ACHN (cell line): Measurements from ENCODE around the gene GIGYF1.
A peak's percentile ranks its signal among the peaks of the same experiment; 100 is the strongest.
"Not testable (repeated sequence)": the region's sequence is repeated elsewhere in the genome, so short reads cannot be mapped to it uniquely, and the experiment has no call there.

Experiments
- DNase-seq: peaks from one replicate; pipeline ENCODE4 v3.0.0-alpha.2; 2015
- in situ Hi-C: cut with HindIII; loops from 2 replicates; pipeline ENCODE4 v1.10.0; 2017; ENCODE audit warnings: low sequenced_read_pairs, low pct_ligation_motif_present, low pct_unique_long_range_greater_than_20kb

Gene GIGYF1

DNA sequence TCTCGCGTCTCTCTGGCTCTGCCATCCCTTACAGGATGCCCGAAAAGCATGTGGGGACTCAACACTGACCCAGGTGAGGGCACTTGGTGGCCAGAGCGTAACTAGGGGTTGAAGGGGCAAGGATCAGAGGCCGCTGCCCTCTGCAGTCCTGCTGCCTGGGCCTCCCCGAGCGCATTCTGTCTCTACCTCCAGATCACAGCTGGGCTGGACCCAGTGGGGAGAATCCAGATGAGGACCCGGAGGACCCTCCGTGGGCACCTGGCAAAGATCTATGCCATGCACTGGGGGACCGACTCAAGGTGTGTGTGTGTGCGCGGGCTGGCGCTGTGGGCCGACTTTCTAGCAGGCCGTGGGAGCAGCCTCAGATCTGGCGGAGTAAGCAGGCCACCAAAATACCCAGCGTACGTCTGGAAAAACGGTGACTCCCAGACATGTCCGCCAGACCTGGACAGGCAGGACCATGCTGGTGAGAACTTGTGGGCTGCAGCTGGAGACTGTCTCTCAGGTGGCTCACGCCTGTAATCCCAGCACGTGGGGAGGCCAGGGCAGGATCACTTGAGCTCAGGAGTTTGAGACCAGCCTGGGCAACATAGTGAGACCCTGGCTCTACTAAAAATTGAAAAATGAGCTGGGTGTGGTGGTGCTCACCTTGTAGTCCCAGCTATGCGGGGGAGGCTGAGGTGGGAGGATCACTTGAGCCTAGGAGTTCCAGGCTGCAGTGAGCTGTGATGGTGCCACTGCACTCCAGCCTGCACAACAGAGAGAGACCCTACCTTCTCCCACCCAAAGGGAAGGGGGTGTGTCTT is 17.3 kb downstream of the GIGYF1 start:
- no peak for DNase-seq
- in situ Hi-C loops, result no loop called here

DNA sequence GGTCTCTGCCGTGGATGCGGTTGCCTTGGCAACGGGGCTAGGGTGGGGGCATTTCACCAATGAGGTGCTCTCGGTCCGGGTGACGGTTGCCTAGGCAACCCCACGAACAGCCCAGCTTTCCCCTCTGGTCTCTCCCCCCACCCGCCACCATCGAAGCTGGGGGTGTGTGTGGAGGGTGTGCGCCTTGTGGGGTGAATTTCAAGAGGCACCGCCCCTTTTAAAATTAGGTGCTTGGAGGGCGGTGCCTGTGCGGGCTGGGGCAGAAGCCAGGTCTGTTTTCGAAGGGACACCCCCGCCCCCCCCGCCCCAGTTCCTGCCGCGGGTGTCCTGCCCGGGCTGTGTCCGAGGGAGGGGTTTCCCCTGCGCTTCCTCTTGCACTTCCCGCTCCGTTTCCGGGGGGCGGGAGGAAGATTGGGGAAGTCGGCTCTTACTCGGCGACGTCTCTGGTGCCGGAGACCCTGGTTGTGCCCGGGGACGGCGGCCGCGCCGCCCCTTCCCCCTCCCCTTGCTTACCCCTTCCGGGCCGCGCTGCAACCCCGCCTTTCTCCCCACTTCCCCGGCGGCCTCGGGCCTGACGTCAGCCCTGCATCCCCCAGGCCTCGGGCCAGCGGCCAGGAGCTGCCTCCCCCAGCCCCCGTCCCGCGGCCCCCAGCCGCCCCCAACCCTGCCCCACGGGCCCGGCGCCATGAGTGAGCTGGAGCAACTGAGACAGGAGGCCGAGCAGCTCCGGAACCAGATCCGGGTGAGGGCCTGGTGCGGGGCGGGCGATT is 18.3 kb downstream of the GIGYF1 start:
- peak; percentile 59 for DNase-seq
- in situ Hi-C loops, result no loop called here

DNA sequence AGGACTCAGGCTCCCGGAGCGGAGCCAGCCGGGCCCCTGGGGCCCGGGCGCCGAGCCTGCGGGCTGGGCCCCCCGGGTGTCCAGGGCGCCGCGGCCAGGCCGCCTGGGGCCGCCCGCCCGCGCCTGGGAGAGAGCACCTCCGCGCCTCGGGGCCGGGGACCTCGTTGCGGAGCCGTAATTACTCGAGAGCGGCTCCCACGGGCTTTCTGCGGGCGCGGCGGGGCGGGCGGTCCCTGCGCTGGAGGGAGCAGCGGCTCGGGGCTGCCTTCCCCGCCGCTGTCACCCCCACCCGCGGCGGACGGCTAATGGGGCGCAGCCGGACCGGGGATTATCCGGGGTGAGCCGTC is 19.0 kb downstream of the GIGYF1 start:
- DNase-seq, result peak; percentile 27
- in situ Hi-C loops, result no loop called here

DNA sequence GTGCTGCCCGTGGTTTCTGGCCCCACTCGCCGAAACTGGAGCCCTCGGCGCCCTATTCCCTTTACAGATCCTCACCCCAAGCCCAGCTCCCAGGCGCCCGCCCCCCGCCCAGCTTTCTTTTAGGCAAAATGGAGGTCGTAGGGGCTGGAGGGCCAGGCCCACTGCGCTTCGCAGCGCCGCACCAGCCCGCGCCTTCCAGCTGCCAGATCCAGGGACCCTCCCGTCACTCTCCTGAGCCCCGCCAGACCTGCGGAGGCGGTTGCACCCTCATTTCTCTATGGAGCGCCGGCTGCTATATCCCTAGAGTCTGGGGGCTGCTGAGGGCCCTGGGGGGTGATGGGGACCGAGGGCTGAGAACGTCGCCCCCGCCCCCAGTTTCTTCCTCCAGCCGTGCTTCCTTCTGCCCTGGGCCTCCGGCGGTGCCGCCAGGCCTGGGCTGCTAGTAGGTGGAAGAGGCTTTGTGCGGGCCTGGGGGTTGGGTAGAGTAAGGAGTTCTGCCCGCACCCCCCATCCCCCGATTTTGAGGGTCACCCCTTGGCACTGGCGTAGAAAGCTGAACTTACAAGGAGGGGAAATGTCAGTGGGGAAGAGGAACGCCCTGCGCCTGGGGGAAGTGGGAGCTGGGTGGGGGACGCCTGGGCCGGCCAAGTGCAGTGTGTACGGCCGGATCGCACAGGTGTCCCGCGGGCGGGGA is 19.5 kb downstream of the GIGYF1 start:
- DNase-seq, result peak; percentile 28

DNA sequence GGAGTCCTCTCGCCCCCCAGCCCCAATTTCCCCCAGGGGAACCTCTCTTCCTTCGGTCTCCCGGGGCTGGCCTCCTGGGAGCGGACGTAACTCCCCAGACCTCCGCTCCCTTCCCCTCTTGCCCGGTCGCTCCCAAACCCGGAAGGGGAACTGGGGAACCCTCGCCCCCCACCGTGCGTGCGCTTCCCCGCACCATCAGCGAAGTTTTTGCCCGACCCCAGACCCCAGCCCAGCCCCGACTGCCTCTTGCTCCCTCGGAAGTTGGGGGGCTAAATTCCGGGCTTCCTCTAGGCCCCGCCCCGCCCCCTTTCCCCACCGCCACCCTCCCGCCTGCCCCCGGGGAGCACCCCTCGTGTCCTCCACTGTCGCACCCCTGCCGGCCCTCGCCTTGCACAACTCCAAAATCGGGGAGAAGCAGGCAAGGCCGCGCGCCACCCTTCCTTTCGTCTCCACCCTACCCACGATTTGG is 20.1 kb downstream of the GIGYF1 start:
- peak; percentile 21 for DNase-seq
- in situ Hi-C loops, result no loop called here

More for the DNA sequence above, 19.5 kb downstream of the GIGYF1 start:
- in situ Hi-C loops, result no loop called here

DNA sequence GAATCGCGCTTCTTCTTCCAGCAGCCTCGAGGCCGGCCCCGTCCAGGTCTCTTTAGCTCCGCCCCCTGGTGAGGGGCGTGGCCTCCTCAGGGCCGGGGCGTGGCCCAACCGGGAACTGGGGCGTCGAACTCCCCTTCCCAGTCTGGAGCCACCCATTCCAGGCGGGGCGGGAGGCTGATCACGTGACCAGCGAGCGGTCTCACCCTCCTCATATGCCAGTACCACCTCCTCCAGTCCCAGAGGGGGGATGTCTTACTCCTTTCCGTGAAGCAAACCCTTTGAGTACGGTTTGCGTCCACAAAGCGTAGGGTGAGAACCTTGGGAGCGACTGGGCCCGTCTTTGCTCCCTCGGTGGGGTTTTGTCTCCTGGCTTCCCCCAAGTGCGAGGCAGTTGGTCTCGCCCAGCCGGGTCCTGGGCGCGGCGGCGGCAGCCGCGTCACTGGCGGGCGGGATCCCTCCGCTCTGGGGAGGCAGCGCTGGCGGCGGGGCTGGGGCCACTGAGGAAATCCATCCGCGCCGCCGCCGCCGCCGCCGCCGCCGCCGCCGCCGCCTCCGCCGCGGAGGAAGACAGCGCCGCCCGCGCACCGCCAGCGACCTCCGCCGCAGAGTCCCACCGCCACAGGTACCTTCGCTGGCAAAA is 20.6 kb downstream of the GIGYF1 start, which contains the start of gene GNB2:
Gene GNB2, plus strand, starts transcription at position 439 of the 640 bp plus-strand sequence. CDS start 2,526 bp downstream, outside the sequence.
- peak; percentile 99 for DNase-seq
- in situ Hi-C loops, result no loop called here

DNA sequence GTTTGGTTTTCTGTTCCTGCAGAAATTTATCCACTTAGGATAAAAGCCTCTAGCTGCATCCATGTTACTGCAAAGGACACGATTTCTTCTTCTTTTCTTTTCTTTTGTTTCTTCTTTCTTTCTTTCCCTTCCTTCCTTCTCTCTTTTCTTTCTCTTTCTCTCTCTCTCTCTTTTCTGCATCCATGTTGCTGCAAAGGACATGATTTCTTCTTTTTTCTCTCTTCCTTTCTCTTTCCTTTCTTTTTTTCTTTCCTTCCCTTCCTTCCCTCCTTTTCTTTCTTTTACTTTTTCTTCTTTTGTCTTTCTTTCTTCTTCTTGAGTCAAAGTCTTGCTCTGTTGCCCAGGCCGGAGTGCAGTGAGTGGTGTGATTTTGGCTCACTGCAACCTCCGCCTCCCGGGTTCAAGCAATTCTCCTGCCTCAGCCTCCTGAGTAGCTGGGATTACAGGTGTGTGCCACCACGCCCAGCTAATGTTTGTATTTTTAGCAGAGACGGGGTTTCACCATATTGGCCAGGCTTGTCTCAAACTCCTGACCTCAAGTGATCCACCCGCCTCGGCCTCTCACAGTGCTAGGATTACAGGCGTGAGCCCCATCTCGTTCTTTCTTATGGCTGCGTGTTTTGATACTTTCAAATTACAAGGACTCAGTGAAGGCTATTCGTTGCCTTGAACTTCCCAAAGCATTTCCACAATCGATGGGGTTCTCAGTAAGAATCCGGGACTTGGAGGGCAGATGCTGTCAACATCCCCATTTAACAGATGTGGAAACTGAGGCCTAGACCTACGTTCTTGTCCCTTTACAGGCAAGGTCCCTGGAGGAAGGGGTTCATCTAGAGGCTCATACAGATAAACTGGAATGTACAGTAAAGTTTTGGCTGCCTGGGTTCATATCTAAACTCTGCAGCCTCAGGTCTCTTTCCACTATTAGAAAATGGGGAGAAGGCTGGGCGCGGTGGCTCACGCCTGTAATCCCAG is 22.4 kb downstream of the GIGYF1 start:
- in situ Hi-C loops, result no loop called here
- DNase-seq, result no peak

DNA sequence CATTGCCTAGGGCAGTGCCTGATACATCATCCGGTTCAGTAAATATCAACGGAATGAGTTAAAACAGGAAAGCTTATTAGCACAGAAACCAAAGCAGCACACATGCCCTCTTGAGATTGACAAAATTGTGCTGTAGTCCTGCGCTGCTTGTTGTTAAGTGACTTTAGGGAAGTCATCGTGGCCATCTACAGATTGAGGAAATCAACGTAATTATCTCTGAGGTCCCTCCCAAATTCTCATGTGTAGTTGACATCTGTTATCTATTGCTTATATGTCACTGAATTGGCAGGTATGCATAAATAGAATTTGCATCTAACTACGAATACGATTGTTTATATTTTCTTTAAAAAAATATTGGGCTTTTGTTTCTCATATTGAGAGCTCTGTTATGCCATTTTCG is 24.0 kb downstream of the GIGYF1 start:
- no peak for DNase-seq
- in situ Hi-C loops, result no loop called here

DNA sequence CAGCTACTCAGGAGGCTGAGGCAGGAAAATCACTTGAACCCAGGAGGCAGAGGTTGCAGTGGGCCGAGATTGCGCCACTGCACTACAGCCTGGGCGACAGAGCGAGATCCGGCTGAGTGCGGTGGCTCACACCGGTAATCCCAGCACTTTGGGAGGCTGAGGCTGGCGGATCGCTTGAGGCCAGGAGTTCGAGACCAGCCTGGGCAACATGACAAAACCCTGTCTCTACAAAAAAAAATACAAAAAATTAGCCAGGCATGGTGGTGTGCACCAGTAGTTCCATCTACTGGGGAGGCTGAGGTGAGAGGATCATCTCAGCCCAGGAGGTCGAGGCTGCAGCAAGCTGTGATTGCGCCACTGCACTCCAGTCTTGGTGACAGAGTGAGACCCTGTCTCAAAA is 24.9 kb downstream of the GIGYF1 start:
- DNase-seq, in situ Hi-C loops: not testable (repeated sequence)

DNA sequence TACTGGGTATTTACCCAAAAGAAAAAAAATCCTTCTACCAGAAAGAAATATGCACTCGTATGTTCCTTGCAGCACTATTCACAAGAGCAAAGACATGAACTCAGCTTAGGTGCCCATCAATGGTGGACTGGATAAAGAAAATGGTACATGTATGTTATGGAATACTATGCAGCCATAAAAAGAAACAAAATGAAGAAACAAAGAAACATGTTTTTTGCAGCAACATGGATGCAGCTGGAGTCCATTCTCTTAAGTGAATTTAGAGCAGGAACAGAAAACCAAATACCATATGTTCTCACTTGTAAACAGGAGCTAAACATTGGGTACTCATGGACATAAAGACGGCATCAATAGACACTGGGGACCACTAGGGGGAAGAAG is 26.0 kb downstream of the GIGYF1 start:
- in situ Hi-C loops, result no loop called here

DNA sequence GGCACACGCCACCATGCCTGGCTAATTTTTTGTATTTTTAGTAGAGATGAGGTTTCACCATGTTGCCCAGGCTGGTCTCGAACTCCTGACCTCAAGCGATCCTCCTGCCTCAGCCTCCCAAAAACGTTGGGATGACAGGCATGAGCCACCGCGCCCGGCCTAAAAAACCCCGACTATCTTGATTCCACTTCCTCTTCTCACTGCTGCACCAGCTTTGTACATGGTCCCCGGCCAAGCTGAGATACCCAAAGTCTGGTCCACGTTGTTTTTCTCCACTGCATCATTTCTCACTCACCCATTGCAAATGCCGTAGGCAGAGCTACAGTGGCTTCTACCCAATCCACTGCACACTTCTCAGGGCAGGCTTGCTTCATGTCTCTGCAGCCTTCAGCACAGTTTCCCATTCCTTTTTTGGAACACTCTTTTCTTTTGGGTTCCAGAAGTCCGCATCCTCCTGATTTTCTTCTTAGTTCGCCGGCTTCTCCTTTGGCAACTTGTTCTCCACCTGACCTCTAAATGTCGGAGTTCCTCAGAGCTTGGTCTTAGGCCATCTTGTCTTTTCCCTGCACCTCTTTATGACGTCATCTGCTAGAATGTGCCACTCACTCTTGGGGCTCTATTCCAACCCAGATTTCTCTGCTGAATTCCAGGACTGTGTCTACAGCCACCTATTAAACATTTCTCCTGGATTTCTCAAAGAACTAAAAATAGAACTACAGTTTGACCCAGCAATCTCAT is 26.6 kb downstream of the GIGYF1 start:
- no peak for DNase-seq
- in situ Hi-C loops, result no loop called here

More for the DNA sequence above, 26.0 kb downstream of the GIGYF1 start:
- DNase-seq, result no peak

DNA sequence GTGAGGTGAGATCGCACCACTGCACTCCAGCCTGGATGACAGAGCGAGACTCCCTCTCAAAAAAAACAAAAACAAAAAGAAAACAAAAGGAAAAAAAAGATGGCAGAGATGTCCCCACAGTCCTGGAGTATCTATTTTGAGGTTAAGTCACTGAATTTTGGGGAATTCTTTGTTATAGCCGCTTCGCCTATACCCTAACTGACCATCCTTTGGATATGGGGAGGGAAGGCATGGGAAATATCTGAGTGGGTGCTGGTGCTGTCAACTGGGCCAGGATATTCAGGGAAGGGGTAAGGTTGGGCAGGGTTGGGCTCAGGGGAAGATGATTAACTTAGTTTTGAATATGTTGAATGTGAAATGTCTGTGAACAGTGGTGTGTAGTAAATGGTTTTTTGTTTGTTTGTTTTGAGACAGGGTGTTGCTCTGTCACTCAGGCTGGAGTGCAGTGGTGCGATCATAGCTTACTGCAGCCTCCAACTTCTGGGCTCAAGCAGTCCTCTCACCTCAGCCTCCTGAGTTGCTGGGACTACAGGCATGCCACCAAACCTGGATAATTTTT is 28.8 kb downstream of the GIGYF1 start:
- in situ Hi-C loops, result no loop called here
- no peak for DNase-seq

DNA sequence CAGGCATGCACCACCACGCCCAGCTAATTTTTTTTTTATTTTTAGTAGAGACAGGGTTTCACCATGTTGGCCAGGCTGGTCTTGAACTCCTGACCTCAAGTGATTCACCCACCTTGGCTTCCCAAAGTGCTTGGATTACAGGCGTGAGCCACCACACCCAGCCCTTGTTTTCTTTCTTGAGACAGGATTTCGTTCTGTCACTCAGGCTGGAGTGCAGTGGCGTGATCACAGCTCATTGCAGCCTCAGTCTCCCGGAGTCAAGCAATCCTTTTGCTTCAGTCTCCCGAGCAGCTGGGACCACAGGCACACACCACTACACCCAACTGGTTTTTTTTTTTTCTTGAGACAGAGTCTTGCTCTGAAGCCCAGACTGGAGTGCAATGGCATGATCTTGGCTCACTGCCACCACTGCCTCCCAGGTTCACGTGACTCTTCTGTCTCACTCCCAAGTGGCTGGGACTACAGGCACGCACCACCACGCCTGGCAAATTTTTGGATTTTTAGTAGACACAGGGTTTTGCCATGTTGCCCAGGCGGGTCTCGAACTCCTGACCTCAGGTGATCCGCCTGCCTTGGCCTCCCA is 31.8 kb downstream of the GIGYF1 start:
- in situ Hi-C loops, result not testable (repeated sequence)

DNA sequence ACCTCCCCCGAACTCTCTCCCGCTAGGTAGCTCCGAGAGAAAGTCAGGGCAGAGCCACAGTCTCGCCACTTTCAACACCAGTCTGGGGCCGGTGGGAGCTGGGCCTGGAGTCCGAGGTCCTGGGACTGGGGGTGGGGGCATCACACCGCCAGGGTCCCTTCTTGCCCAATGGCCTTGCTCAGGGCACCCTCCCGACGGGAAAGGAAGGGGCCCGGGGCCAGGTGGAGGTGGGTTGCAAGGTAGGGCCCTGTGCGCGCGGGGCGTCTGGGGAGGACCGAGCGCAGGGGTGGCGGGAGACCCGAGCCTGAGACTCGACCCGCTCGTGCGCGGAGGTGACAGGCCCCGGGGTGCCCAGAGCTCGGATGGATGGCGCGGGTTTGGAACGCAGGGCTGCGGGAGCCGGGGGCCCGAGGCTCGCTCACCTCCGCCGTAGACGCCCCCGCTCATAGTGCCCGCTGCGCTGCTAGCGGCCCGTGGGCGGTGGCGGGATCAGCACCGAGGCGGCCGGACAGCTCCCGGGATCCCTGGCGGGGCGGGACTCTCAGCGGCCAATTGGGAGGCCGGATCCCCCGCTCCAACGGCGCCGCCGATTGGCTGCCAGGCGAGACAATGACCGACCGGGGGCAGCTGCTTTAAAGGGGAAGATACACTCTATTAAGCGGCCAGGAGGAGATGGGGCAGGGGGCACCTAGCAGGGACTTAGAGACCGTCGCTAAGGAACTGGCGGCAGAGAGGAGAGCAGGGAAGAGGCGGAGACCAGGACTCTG is 38.0 kb downstream of the GIGYF1 start, which contains the start of gene ACTL6B:
Gene ACTL6B, minus strand, starts transcription at position 541 of the 767 bp plus-strand sequence. Its CDS starts 94 bp downstream, at position 447.
- in situ Hi-C loops, result no loop called here
- DNase-seq, result peak; percentile 42

More for the DNA sequence above, 31.8 kb downstream of the GIGYF1 start:
- DNase-seq, result not testable (repeated sequence)
